Aorta (tissue), 5 donors: ENCODE measurements around the gene TERT. TPM values are rescaled to one million over a fixed set of nuclear protein-coding genes. Genes with fewer than 3 reads are reported as not detected.

Experiments used
- ATAC-seq: fragments of 200-7000 bp; cut with Tn5 transposase; one replicate; pipeline ENCODE4 v1.9.1; 2022; ENCODE audit warnings: moderate library complexity; ENCODE audit not compliant: low FRiP score
- DNase-seq, 2 donors: peaks; one replicate each; pipeline ENCODE4 v3.0.0-alpha.2; 2020
- H3K27ac ChIP-seq, 2 donors: one replicate each; pipeline ENCODE4 v1.5.1; 2013; ENCODE audit warnings: low read length in 2 of 2, mild to moderate bottlenecking in 2 of 2, moderate library complexity in 2 of 2, control low read depth in 1 of 2, inconsistent platforms in 1 of 2, low read depth in 1 of 2
- H3K27me3 ChIP-seq, 2 donors: one replicate each; pipeline ENCODE4 v1.6.1; 2013; ENCODE audit warnings: control low read depth in 1 of 2, low read length in 1 of 2, mild to moderate bottlenecking in 1 of 2, moderate library complexity in 1 of 2; ENCODE audit not compliant: insufficient read depth in 2 of 2, control insufficient read depth in 1 of 2
- H3K36me3 ChIP-seq, 2 donors: one replicate each; pipeline ENCODE4 v1.6.1; 2013; ENCODE audit warnings: control low read depth in 1 of 2, low read length in 1 of 2, mild to moderate bottlenecking in 1 of 2; ENCODE audit not compliant: insufficient read depth in 2 of 2, control insufficient read depth in 1 of 2
- H3K4me1 ChIP-seq, 2 donors: one replicate each; pipeline ENCODE4 v1.6.1; 2013; ENCODE audit warnings: low read length in 2 of 2, control low read depth in 1 of 2, mild to moderate bottlenecking in 1 of 2, moderate library complexity in 1 of 2; ENCODE audit not compliant: insufficient read depth in 2 of 2, control insufficient read depth in 1 of 2
- H3K4me3 ChIP-seq, 2 donors: one replicate each; pipeline ENCODE4 v1.5.1; 2013; ENCODE audit warnings: low read length in 2 of 2, control low read depth in 1 of 2, mild to moderate bottlenecking in 1 of 2
- H3K9me3 ChIP-seq: one replicate; pipeline ENCODE4 v1.6.1; 2013; ENCODE audit warnings: mild to moderate bottlenecking, low read length; ENCODE audit not compliant: control insufficient read depth
- WGBS, 2 donors: extraction: QIAGEN DNeasy Blood & Tissue Kit; methylation state at CpG; one replicate each; pipeline ENCODE4 v1.1.7; 2013; 5-methylcytosine and 5-hydroxymethylcytosine counted together
- intact Hi-C, 2 donors: fragments of 100-400 bp; cut with DNase I; formaldehyde crosslinking; loops; one replicate each; pipeline versions ENCODE4 v1.14.2 to v1.15.0; 2022
- polyA plus RNA-seq, 2 donors: library from polyadenylated mRNA; stranded (reverse); fragments of 200-250 nt; gene quantifications; one replicate each; pipeline ENCODE4 v1.2.3, GENCODE V29; 2013
- total RNA-seq, 2 donors: library from RNA; stranded (reverse); fragmentation: NEBNext Ultra II Directional; extraction: Animal tissue kit (Norgen Biotek cat#: 25700); gene quantifications; one replicate each; pipeline ENCODE4 v1.2.1, GENCODE V29; 2021
- donor health status: healthy with polysubstance abuse.
- donor health status: Bipolar disorder and iron deficiency.
- donor health status: DM: no; HTN: no; CAD: no.
- donor health status: DM: no; HTN: no; CAD: no.
- donor health status: DM: yes; HTN: yes; CAD: no.

TERT gene
- total and polyA plus RNA-seq, 4 donors = not detected

DNA sequence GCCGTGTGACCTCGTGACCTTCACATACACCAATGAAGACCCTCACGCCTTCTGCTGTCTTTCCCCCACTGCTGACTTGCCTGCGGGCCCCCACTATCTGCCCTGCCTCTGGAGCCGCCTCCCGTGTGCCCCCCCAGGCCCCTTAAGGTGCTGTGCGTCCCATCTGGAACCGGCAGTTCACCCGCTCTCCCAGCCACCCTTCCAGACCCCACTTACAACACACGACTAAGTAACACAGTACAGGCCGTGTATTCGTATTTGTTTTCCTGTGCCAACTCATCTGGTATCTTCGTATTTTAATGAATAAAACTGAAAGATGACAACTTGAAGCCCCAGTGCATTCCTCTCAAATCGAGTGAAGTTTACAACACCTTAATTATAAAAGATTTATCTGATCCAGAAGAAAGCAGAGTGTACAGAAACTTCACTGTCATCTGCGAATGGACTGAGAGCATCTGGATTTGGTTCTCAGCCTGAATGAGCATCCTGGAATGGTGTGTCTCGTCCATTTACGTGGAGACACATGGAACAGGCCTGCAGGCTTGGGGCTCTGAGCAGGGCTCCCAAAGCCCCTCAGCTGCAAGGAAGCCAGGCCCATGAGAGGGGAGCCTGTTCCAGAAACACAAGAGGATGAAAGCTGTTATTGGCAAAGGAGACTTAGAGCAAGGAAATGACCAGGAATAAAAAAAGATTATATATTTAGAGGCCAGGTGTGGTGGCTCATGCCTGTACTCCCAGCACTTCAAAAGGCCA lies 21.9 kb upstream of the TERT start:
- H3K4me3 ChIP-seq = no peak overlapping the region
- H3K4me1 ChIP-seq = no peaks in the 10 kb centered on the region
- DNase-seq (peak in 1 of 2 donors; percentile 38), ATAC-seq (no peak)
- intact Hi-C loops = no loop called here
- H3K9me3 ChIP-seq = no peaks in the 10 kb centered on the region
- H3K36me3 ChIP-seq = peaks cover 0 to 14% of the 10 kb centered on the region in 2 donors
- no peaks in the 10 kb centered on the region for H3K27me3 ChIP-seq
- H3K27ac ChIP-seq = no peak overlapping the region
- 63 to 68% methylated on average over 17 of the region's 17 CpGs for WGBS, 2 donors

DNA sequence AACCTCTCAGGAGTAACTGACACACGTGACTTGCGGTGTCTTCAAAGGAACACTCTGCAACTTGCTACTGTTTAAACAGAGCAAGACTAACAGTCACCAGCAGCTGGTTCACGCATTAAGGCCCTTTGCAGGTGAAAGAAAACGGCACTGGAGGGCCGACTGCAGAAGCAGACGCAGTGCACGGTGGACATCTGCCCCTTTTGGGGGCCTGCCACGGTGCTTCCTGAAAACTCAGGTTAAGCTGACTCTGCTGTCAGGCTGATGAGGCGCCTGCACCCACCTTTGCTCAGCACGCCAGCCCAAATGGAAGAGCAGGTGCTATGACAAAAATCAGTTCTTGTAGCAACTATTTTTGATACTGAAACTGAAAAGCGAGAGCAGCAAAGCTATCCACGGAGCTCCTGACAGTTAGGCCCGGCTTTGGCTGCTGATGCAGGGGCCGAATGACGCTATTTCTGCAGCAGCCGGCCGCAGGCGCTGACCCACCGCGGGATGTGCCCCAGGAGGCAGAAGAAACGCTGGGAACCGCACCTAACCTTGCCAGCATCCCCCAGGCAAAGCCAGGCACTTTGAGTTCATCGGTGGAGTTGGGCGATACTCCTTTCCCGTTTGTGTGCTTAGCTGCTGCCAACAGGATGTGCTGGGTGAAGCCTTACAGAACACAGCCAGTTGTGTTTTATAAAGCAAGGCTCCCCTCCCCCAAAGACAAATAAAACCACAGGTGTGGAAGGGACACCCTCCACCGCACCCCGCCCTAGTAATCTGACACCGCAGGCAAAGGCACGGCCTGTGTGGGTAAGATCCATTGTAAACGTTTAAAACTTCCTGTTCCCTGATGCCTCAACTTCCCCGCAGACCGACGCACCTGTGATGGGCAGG lies 21.1 kb upstream of the TERT start:
- WGBS, 2 donors = 29% methylated on average over 33 of the region's 33 CpGs
- Histone ChIP-seq H3K9me3 (no peaks in the 10 kb centered on the region), H3K27ac (no peak overlapping the region), H3K27me3 (no peaks in the 10 kb centered on the region), H3K4me3 (no peak overlapping the region), H3K4me1 (no peaks in the 10 kb centered on the region), H3K36me3 (peaks cover 0 to 12% of the 10 kb centered on the region in 2 donors)
- intact Hi-C loops = no loop called here
- no peak for ATAC-seq
- DNase-seq = peak; percentile 32 to 74

DNA sequence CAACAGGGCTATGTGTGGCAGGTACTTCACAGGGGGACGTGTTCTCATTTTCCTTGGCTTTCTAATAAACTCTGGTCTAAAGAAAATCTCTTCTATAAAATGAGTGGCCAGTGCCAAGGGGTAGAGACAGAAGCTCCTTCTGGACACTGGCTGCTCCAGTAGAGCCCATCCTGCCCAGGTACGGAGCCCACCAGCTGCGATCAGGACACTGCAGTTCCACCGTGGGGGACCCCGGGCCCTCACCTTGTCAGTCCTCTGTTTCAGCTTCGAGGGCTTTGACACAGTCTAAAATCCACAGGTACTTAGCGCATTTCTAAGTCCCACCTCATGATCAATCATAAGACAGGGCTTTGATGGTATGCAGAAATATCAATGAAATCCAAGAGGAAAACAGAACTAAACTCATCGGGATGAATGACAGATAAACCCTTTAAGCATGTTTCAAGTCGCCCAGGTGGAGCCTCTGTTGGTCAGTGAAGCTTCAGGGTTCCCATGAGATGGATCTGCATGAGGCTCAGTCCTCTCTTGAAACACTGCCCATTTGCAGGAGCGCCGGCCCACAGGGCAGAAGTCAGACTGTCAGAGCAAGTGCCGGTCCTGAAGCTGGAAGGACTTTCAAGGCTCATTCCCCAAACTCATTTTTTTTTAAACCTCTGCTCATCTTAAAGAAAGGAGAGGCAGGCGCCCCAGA lies 20.3 kb upstream of the TERT start:
- H3K4me3 ChIP-seq = no peak overlapping the region
- peaks cover 0 to 8% of the 10 kb centered on the region in 2 donors for H3K36me3 ChIP-seq
- WGBS, 2 donors = 80 to 85% methylated on average over 13 of the region's 13 CpGs
- intact Hi-C loops = no loop called here
- no peaks in the 10 kb centered on the region for H3K27me3 ChIP-seq
- no peak for ATAC-seq
- no peaks in the 10 kb centered on the region for H3K9me3 ChIP-seq
- no peak overlapping the region for H3K27ac ChIP-seq
- DNase-seq = peak; percentile 12 to 61
- H3K4me1 ChIP-seq = no peaks in the 10 kb centered on the region

DNA sequence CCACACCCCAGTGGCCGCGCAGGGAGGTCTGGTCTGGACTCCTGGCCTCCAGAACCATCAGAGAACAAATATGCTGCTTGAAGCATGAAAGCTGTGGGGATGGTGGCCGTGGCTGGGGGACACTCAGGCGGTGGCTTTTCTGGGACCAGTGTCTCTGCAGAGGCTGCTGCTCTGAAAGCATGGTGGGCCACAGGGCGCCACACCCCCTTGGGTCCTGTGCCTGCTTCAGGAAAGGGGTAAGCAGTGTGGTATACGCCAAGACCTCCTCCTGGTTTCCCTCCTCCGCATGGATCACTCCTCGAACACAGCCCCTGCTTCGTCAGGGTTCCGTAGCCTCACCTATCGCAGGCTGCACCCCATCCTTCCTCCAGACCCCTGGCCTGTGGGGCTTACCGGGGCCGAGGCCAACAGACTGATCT lies 19.7 kb upstream of the TERT start:
- ATAC-seq (no peak), DNase-seq (peak; percentile 34 to 63)
- H3K27ac ChIP-seq = no peak overlapping the region
- intact Hi-C loops = no loop called here
- WGBS, 2 donors = 91 to 94% methylated on average over 13 of the region's 13 CpGs
- H3K36me3 ChIP-seq = peaks cover 0 to 5% of the 10 kb centered on the region in 2 donors
- H3K9me3 ChIP-seq = no peaks in the 10 kb centered on the region
- no peaks in the 10 kb centered on the region for H3K27me3 ChIP-seq
- H3K4me1 ChIP-seq = no peaks in the 10 kb centered on the region
- no peak overlapping the region for H3K4me3 ChIP-seq

DNA sequence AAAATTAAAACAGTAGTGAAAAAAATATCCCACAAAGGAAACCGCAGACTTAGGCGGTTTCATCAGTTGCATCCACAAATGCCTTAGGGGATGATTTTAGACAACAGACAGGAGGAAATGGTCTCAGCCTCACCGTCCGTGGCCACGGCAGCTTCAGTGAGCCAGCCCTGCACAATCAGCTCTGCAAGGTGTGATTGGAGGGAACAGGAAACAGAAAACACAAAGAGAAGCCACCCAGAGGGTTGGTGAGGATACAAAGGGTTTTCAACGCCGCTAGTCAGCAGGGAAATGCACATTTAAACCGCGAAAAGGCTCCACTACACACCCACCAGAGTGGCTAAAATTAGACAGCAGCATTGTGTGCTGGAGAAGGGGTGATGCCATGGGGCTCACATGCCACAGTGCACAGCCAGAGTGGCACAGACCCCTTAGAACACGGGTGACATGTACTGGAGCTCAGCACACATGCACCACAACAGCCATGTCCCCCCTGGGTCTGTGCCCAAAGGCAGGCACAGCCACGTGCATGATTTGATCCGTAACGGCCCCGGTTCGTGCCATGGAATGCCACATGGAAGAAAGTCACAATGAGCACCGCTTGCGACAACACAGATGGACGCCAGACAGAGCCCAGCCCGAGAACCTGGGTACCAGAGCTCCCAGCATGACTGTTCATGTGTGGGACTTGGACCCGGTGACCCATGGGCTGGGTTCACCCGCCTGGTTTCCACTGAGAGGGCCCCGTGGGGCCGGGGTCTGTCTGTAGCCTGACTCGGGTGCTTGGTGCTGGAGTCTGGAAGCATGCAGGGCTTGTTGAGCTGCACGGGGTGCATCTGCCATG lies 18.3 kb upstream of the TERT start:
- Histone ChIP-seq H3K4me1 (no peaks in the 10 kb centered on the region), H3K27ac (no peak overlapping the region), H3K4me3 (no peak overlapping the region), H3K27me3 (no peaks in the 10 kb centered on the region), H3K36me3 (no peaks in the 10 kb centered on the region), H3K9me3 (no peaks in the 10 kb centered on the region)
- intact Hi-C loops = no loop called here
- ATAC-seq (no peak), DNase-seq (peak; percentile 35 to 74)
- WGBS, 2 donors = 64 to 72% methylated on average over 25 of the region's 25 CpGs

DNA sequence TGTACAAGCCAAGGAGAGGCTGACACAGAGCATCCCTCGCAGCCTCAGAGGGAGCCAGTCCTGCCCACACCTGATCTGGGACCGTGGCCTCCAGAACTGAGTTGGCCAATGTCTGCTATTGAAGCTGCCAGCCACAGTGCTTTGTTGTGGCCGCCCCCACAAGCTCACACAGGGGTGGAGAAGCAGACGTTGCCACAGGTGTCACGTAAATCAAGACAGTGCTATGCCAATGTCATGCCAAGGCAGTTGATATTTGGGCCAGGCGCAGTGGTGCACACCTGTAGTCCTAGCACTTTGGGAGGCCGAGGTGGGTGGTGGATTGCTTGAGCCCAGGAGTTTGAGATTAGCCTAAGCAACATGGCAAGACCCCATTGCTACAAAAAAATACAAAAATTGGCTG lies 17.3 kb upstream of the TERT start:
- Histone ChIP-seq H3K36me3 (no peaks in the 10 kb centered on the region), H3K27ac (no peak overlapping the region), H3K9me3 (no peaks in the 10 kb centered on the region), H3K4me1 (no peaks in the 10 kb centered on the region), H3K27me3 (no peaks in the 10 kb centered on the region), H3K4me3 (no peak overlapping the region)
- DNase-seq (peak; percentile 27 to 32), ATAC-seq (no peak)
- intact Hi-C loops = no loop called here
- WGBS, 2 donors = 87% methylated on average over 7 of the region's 7 CpGs

DNA sequence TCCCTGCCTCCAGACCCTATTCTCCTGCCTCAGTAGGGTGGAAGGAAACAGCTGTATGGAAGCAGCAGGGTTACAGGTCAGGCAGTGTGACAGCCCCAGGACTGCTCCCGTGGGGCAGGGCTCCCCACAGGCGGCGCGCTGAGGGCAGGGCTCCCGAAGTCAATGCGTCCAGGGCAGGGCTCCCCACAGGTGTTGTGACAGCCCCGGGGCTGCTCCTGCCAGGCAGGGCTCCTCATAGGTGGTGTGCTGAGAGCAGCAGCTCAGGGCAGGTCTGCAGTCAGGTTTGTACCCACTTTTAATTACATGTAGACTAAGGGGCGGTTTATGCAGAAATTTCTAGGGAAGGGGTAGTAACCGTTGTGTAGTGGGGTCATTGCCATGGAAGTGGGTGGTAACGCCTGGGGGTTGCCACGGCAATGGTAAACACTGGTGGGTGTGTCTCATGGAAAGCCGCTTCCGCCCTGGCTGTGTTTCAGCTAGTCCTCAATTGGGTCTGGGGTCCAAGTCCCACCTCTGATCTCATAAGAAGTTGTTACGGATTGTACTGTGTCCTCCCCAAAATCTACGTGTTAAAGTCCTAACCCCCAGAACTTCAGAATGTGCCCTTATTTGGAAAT lies 16.7 kb upstream of the TERT start:
- Histone ChIP-seq H3K9me3 (no peaks in the 10 kb centered on the region), H3K36me3 (no peaks in the 10 kb centered on the region), H3K4me3 (no peak overlapping the region), H3K27ac (no peak overlapping the region), H3K27me3 (no peaks in the 10 kb centered on the region), H3K4me1 (no peaks in the 10 kb centered on the region)
- intact Hi-C loops = no loop called here
- ATAC-seq = no peak
- WGBS, 2 donors = 91% methylated on average over 15 of the region's 15 CpGs
- DNase-seq = peak; percentile 25 to 48

DNA sequence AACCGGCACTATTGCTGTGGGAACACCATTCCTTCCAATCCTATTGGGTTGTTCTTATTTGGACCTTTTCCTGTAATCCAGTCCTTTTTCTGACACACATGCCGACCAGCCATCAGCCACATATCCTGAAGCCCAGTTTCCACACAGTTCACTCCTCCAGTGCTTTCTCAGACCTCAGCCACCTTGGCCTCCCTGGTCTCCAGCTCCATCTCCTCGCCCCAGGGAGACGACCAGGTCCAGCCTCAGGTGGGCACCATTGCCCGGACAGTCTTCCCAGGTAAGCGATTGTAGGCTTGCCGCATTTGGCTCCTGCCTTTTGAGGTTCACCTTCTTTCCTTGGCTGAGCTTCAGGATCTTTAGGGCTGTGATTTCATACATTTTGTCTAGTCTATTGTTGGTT lies 15.2 kb upstream of the TERT start:
- DNase-seq (peak; percentile 5 to 23), ATAC-seq (no peak)
- no peak overlapping the region for H3K27ac ChIP-seq
- H3K27me3 ChIP-seq = no peaks in the 10 kb centered on the region
- no peaks in the 10 kb centered on the region for H3K4me1 ChIP-seq
- intact Hi-C loops = no loop called here
- 87 to 90% methylated on average over 7 of the region's 7 CpGs for WGBS, 2 donors
- no peaks in the 10 kb centered on the region for H3K36me3 ChIP-seq
- no peak overlapping the region for H3K4me3 ChIP-seq
- H3K9me3 ChIP-seq = no peaks in the 10 kb centered on the region
